ENCODE results near the gene HLA-DOA.

HLA-DOA gene

DNA sequence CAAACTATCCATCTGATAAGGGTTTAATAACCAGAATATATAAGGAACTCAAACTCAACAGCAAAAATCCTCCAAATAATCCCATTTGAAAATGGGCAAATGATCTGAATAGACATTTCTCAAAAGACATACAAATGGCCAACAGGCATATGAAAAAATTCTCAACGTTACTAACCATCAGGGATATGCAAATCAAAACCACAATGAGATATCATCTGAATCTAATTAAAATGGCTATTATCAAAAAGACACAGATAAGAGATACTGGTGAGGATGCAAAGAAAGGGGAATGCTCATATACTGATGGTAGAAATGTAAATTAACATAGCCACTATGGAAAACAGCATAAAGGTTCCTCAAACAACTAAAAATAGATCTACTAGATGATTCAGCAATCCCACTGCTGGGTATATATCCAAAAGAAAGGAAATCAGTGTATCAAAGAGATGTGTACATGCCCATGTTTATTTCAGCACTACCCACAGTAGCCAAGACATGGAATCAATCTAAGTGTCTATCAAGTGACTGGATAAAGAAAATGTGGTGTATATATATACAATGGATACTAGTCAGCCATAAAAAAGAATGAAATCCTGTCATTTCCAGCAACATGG lies 47.1 kb downstream of the HLA-DOA start:
- DNase-seq: no peak

GRCh38 chr6:32960563-32960962 lies 48.8 kb downstream of the HLA-DOA start:
- no peak for DNase-seq

DNA sequence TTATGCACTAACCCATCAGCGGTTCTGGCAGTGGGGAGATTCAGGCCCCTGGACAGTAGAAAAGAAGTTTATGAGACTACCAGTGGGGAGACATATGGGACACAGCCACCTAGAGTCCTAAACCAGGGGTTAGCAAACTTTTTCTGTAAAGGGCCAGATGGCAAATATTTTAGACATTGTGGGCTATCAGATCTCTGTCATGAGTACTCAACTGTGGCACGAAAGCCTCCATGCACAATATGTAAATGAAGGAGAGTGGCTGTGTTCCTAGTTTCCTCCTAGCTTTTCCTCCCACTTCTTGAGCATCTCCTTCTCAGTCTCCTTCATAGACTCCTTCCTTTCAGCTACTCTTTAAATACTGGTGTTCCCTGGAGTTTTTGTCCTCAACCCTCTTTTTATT lies 53.2 kb downstream of the HLA-DOA start:
- DNase-seq: no peak

DNA sequence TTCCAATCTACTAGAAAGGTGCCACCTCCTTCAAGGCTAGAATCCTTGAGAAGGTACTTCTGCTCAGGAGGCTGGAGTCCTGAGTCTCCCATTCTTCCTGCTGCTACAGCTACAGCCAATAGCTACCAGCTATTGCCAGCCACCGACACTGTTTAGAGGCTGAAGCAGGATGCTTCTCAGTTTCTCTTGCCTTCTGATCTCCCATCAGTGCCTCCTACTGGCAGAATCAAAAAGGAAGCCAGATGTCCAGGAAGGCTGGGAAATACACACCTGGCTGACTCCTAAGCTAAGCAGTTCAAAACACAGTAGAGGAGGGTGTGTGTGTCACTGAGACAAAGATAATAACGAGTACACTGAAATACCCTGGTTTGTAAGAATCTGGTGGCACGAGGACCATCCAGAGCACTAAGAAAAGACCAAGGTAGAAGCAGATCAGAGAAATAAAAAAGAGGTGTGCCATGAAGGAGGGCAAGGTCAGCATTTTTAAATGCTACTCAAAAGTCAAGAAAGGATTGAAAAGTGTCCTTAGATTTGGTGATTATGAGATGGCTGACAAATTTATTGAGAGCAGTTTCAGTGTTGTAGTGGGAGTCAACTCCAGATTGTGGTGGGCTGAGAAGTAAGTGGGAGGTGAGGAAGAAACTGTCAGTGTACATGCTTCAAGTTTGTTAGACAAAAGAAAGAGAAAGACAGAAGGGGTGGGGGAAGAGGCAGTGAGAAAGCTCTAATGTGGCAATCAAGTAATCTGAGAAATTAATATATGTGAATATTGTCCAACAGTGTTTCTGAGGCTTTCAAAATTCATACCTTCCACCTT lies 54.2 kb downstream of the HLA-DOA start:
- DNase-seq: peak in 1 of 3 experiments; percentile 4

- DNase-seq: no peak
Observed at GRCh38 chr6:32954267-32954666, 55.1 kb downstream of the HLA-DOA start.
